ENCODE measurements around the gene USP17L18.
"Not testable (repeated sequence)": the region's sequence is repeated elsewhere in the genome, so short reads cannot be mapped to it uniquely, and the experiment has no call there.

Gene USP17L18

GRCh38 chr4:9247953-9248680 lies at the start of gene USP17L18:
TSS of gene USP17L18 (plus strand) at chr4:9248630. CDS start at chr4:9248630, 0 bp downstream.
- H3K27me3 ChIP-seq (ENCODE audit: low read depth); in situ Hi-C loops (cut with MboI; ENCODE audit: low sequenced_read_pairs); H3K36me3 ChIP-seq (replicated peaks); H3K4me1 ChIP-seq; H3K9me3 ChIP-seq; H3K4me3 ChIP-seq: not testable (repeated sequence)
- peak in 1 of 2 experiments; percentile 8 for DNase-seq (ENCODE audit: low spot score in 2 of 2)

- H3K9me3 ChIP-seq; in situ Hi-C loops (cut with MboI; ENCODE audit: low sequenced_read_pairs); DNase-seq (ENCODE audit: low spot score in 2 of 2); H3K27me3 ChIP-seq (ENCODE audit: low read depth); H3K36me3 ChIP-seq (replicated peaks); H3K4me1 ChIP-seq; H3K4me3 ChIP-seq: not testable (repeated sequence)
These were observed 38.1 kb upstream of the USP17L18 start, which contains the start of gene USP17L10 for GRCh38 chr4:9210357-9210756. TSS of gene USP17L10 (plus strand) at chr4:9210657. CDS start at chr4:9210657, 0 bp downstream.

- in situ Hi-C loops (cut with MboI; ENCODE audit: low sequenced_read_pairs); H3K4me3 ChIP-seq; H3K36me3 ChIP-seq (replicated peaks); DNase-seq (ENCODE audit: low spot score in 2 of 2); H3K9me3 ChIP-seq; H3K4me1 ChIP-seq; H3K27me3 ChIP-seq (ENCODE audit: low read depth): not testable (repeated sequence)
These were observed 33.7 kb upstream of the USP17L18 start for GRCh38 chr4:9214701-9215100.

- H3K27me3 ChIP-seq (ENCODE audit: low read depth); H3K4me1 ChIP-seq; H3K36me3 ChIP-seq (replicated peaks); H3K4me3 ChIP-seq; DNase-seq (ENCODE audit: low spot score in 2 of 2); H3K9me3 ChIP-seq; in situ Hi-C loops (cut with MboI; ENCODE audit: low sequenced_read_pairs): not testable (repeated sequence)
These were observed 33.3 kb upstream of the USP17L18 start, which contains the start of gene USP17L11 for GRCh38 chr4:9215105-9215504. TSS of gene USP17L11 (plus strand) at chr4:9215405. CDS start at chr4:9215405, 0 bp downstream.

GRCh38 chr4:9219852-9220251 lies 28.6 kb upstream of the USP17L18 start, which contains the start of gene USP17L12:
TSS of gene USP17L12 (plus strand) at chr4:9220152. CDS start at chr4:9220152, 0 bp downstream.
- H3K27me3 ChIP-seq (ENCODE audit: low read depth); H3K36me3 ChIP-seq (replicated peaks); H3K4me3 ChIP-seq; in situ Hi-C loops (cut with MboI; ENCODE audit: low sequenced_read_pairs); DNase-seq (ENCODE audit: low spot score in 2 of 2); H3K4me1 ChIP-seq; H3K9me3 ChIP-seq: not testable (repeated sequence)

- H3K4me3 ChIP-seq; H3K36me3 ChIP-seq (replicated peaks); H3K9me3 ChIP-seq; in situ Hi-C loops (cut with MboI; ENCODE audit: low sequenced_read_pairs); H3K27me3 ChIP-seq (ENCODE audit: low read depth); DNase-seq (ENCODE audit: low spot score in 2 of 2); H3K4me1 ChIP-seq: not testable (repeated sequence)
These were observed 23.8 kb upstream of the USP17L18 start, which contains the start of gene USP17L13 for GRCh38 chr4:9224596-9224995. TSS of gene USP17L13 (plus strand) at chr4:9224896. CDS start at chr4:9224896, 0 bp downstream.

- H3K4me3 ChIP-seq; H3K27me3 ChIP-seq (ENCODE audit: low read depth); in situ Hi-C loops (cut with MboI; ENCODE audit: low sequenced_read_pairs); H3K36me3 ChIP-seq (replicated peaks); H3K4me1 ChIP-seq; H3K9me3 ChIP-seq; DNase-seq (ENCODE audit: low spot score in 2 of 2): not testable (repeated sequence)
These were observed 18.2 kb upstream of the USP17L18 start for GRCh38 chr4:9230249-9230648.

- in situ Hi-C loops (cut with MboI; ENCODE audit: low sequenced_read_pairs), result not testable (repeated sequence)
These were observed 14.3 kb upstream of the USP17L18 start, which contains the start of gene USP17L15 for GRCh38 chr4:9234085-9234484. TSS of gene USP17L15 (plus strand) at chr4:9234385. CDS start at chr4:9234385, 0 bp downstream.

GRCh38 chr4:9238461-9238860 lies 10.0 kb upstream of the USP17L18 start:
- H3K4me3 ChIP-seq; H3K9me3 ChIP-seq; H3K36me3 ChIP-seq (replicated peaks); in situ Hi-C loops (cut with MboI; ENCODE audit: low sequenced_read_pairs); H3K27me3 ChIP-seq (ENCODE audit: low read depth); H3K4me1 ChIP-seq: not testable (repeated sequence)
- DNase-seq (ENCODE audit: low spot score in 2 of 2), result peak in 1 of 2 experiments; percentile 6

More at GRCh38 chr4:9234085-9234484, 14.3 kb upstream of the USP17L18 start, which contains the start of gene USP17L15:
- not testable (repeated sequence) for H3K36me3 ChIP-seq (replicated peaks); DNase-seq (ENCODE audit: low spot score in 2 of 2); H3K4me3 ChIP-seq; H3K9me3 ChIP-seq; H3K27me3 ChIP-seq (ENCODE audit: low read depth); H3K4me1 ChIP-seq

GRCh38 chr4:9243579-9243978 lies 4.9 kb upstream of the USP17L18 start, which contains the start of gene USP17L17:
TSS of gene USP17L17 (plus strand) at chr4:9243879. CDS start at chr4:9243879, 0 bp downstream.
- in situ Hi-C loops (cut with MboI; ENCODE audit: low sequenced_read_pairs); H3K9me3 ChIP-seq; H3K36me3 ChIP-seq (replicated peaks); DNase-seq (ENCODE audit: low spot score in 2 of 2); H3K4me1 ChIP-seq; H3K27me3 ChIP-seq (ENCODE audit: low read depth); H3K4me3 ChIP-seq: not testable (repeated sequence)

- H3K36me3 ChIP-seq (replicated peaks); H3K9me3 ChIP-seq; H3K4me3 ChIP-seq; DNase-seq (ENCODE audit: low spot score in 2 of 2); in situ Hi-C loops (cut with MboI; ENCODE audit: low sequenced_read_pairs); H3K4me1 ChIP-seq; H3K27me3 ChIP-seq (ENCODE audit: low read depth): not testable (repeated sequence)
These were observed 4.6 kb downstream of the USP17L18 start, which contains the start of gene USP17L19 for GRCh38 chr4:9253078-9253477. TSS of gene USP17L19 (plus strand) at chr4:9253378. CDS start at chr4:9253378, 0 bp downstream.

GRCh38 chr4:9257824-9258223 lies 9.4 kb downstream of the USP17L18 start, which contains the start of gene USP17L20:
TSS of gene USP17L20 (plus strand) at chr4:9258124. CDS start at chr4:9258124, 0 bp downstream.
- DNase-seq (ENCODE audit: low spot score in 2 of 2); H3K36me3 ChIP-seq (replicated peaks); in situ Hi-C loops (cut with MboI; ENCODE audit: low sequenced_read_pairs); H3K9me3 ChIP-seq; H3K4me3 ChIP-seq; H3K27me3 ChIP-seq (ENCODE audit: low read depth); H3K4me1 ChIP-seq: not testable (repeated sequence)

- H3K27me3 ChIP-seq (ENCODE audit: low read depth); in situ Hi-C loops (cut with MboI; ENCODE audit: low sequenced_read_pairs); H3K4me1 ChIP-seq; DNase-seq (ENCODE audit: low spot score in 2 of 2); H3K4me3 ChIP-seq; H3K36me3 ChIP-seq (replicated peaks); H3K9me3 ChIP-seq: not testable (repeated sequence)
These were observed 14.1 kb downstream of the USP17L18 start, which contains the start of gene USP17L21 for GRCh38 chr4:9262572-9262971. TSS of gene USP17L21 (plus strand) at chr4:9262872. CDS start at chr4:9262872, 0 bp downstream.

GRCh38 chr4:9267319-9267718 lies 18.9 kb downstream of the USP17L18 start, which contains the start of gene USP17L22:
TSS of gene USP17L22 (plus strand) at chr4:9267619. CDS start at chr4:9267619, 0 bp downstream.
- H3K36me3 ChIP-seq (replicated peaks); H3K4me1 ChIP-seq; in situ Hi-C loops (cut with MboI; ENCODE audit: low sequenced_read_pairs); H3K9me3 ChIP-seq; DNase-seq (ENCODE audit: low spot score in 2 of 2); H3K27me3 ChIP-seq (ENCODE audit: low read depth); H3K4me3 ChIP-seq: not testable (repeated sequence)
